ENCODE data around the gene QSOX2.

The QSOX2 gene

GRCh38 chr9:136251264-136252115 is 5.9 kb upstream of the QSOX2 start:
- no peak for DNase-seq (ENCODE audit: low read depth)

GRCh38 chr9:136250676-136251075 is 5.1 kb upstream of the QSOX2 start:
- no peak for DNase-seq (ENCODE audit: low read depth)

DNA sequence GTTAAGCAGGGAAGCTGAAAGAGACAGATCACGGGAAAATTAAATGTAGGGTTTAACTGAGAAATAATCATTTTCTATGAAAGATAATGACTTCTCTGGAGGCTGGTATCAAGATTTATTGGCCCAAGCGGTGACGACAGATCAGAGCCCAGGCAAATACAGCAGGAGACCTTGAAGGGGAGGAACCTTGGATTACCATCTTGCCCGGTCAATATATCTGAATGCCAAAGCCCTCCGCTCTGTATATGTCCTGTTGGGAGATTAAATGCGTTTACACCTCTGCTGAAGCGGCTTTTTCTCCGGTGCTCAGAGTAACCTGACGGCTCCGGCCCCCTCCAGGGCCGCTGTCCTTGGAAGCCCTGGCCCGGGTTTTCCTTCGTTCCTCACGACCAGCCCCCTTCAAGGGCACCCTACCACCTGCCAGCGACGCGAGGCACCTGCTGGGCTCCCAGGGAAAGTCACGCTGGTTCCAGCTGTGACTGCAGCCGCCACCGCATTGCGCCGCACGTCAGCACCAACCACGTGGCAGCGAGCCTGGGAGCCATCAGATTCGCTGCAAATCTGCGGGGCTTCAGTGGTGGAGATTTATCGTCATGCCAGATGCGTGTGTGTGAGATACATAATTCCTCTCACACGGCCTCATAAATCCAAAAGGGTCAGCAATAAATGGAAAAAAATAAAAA is 4.4 kb upstream of the QSOX2 start:
- no peak for DNase-seq (ENCODE audit: low read depth)

- no peak for DNase-seq (ENCODE audit: low read depth)
These were observed 3.6 kb upstream of the QSOX2 start for GRCh38 chr9:136248951-136249876.

GRCh38 chr9:136247947-136248637 is 2.5 kb upstream of the QSOX2 start:
- DNase-seq (ENCODE audit: low read depth): no peak

DNA sequence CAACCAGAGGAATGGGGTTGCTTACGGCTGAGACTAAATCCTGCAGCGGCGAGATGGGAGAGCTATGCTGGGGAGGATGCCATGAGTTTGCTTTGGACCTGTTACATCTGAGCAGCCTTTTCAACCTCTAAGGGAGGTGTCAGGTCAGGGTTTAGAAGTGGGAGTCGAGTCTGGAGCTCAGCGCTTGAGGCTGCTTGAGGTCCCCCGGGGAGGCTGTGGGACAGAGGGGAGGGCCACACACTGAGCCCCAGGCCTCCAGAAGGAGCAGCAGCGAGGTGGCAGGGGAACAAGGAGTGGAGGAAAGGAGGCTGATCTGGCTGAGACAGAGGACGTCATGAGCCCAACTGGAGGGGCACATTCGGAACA is 1.9 kb upstream of the QSOX2 start:
- DNase-seq (ENCODE audit: low read depth): no peak

DNA sequence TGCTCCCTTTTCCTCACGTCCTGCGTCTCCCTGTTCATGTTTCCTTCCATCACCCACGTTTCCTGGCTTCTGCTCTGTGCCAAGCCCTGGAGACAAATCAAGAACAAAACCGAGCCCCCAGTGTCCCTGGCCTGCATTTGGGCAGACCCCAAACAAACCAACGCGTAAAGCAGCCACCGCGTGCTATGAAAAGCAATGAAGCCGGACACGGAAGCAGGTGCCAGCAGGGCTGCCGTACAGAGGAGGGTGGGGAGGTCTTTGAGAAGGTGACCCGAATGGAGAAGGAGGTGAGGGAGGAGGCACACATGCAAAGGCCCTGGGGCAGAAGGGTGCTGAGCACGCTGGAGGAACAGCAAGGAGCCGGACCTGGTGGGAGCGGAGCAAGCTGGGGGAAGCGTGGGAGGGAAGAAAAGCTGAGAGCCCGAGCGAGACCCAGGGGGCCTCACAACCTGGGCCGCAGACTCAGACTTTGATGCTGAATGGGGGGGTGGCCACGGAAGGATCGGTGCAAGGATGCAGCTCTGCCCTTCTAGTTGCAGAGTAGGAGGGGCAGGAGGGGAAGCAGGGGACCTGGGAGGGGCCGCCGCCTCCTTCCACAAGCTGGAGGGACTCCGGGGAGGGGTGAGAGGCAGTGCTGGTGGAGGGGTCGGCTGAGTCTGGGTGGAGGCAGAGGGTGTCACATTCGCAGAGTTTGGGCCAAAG is 1.4 kb upstream of the QSOX2 start:
- no peak for DNase-seq (ENCODE audit: low read depth)

- no peak for DNase-seq (ENCODE audit: low read depth)
These were observed 718 bp downstream of the QSOX2 start for GRCh38 chr9:136244969-136245218.

DNA sequence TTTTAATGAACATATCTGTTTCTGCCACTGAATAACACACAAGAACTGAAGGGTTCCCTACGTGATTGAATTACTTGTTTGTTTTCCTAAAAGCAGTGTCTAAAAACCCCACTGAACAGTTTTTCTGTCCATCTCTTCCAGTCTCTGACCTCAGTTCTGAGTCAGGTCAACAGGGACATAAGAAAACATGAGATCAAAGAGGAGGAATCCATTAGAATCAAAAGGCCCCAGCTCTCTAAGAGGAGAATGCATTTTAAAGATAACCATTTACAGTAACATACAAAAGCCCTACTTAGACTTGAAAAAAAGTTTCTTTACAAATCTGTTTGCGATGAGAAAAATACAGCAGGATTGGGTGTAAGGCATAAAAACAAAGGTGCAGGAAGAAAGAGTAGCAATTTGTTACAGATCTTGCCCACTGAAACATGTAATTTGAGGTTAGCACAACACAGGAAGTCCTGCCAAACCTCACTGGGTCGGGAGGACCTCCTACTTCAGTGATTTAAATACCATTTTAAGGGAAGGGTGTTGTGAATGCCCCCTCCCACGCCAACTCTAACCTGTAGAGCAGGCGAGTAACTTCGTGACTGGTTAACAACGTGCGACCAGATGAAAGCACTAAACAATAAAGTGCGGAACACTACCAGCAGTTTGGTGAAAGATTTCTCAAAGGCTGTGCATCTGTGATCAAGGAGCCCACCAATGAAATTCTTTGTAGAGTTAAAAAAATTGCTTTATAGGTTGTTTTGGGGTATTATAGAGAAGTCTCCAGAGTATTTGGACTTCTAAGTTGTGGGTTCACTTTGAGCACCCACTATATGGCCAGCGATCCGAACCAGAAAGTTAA is 1.3 kb downstream of the QSOX2 start:
- DNase-seq (ENCODE audit: low read depth): no peak

DNA sequence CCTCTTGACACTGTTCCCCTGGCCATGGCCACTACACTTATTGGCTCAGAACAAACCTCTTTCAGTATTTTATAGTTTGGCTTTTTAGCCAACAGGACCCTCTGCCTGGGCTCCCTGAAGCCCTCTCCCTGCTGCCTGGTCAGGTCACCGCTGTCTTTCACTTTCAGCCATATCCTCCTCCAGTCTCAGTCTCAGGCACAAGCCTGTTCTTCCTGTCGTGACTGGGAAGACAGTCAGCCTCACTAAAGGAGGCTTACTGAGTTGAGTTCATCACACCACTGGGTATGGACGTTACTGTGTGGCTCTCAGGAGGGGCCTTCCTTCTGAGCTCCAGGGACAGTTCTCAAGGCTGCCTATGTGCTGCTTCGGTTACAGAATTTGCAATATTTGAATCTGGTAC is 2.0 kb downstream of the QSOX2 start:
- no peak for DNase-seq (ENCODE audit: low read depth)

DNA sequence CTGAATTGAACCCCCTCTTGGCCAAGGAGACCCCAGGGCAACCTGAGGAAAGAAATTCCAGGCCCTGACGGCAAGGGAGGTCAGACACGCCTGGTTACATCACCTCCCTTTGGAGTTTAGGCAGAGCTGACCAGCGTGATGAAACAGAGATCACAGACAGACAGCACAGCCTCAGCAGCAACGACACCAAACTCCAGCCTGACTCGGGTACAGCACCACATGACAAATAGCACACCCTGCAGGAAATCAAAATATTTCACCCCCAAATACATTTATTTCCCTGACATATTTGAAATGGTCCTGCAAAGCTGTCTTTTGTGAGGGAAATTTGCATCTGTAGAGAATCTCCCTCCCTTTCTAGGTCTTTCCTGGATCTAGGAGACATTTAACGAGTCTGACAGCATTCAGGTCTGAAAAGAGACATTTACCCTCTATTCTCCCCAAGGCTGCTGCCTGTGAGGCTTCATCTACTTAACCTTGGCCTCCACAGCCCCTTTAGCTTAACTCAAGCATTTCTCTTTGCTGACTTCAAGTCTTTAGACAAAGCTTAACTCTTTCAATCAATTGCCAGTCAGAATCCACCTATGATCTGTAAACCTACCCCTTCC is 2.6 kb downstream of the QSOX2 start:
- no peak for DNase-seq (ENCODE audit: low read depth)

DNA sequence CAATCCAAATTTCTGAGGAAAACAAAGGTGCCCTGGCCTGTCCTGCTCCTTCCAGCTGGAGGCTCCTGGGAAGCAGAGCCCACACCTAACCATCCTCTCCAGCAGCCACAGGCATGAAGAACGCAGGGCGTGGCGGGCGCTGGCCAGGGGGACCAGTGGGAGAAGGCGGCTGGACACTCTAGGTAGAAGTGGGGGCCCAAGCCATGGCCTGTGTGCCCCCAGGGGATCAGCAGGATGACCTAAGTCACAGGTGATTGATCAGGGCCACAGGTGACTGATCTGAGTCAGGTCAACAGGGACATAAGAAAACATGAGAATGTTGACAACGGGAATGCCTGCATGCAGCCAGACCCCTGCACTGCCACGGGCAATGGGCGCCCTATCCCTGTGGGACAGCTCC is 3.4 kb downstream of the QSOX2 start:
- DNase-seq (ENCODE audit: low read depth): no peak

DNA sequence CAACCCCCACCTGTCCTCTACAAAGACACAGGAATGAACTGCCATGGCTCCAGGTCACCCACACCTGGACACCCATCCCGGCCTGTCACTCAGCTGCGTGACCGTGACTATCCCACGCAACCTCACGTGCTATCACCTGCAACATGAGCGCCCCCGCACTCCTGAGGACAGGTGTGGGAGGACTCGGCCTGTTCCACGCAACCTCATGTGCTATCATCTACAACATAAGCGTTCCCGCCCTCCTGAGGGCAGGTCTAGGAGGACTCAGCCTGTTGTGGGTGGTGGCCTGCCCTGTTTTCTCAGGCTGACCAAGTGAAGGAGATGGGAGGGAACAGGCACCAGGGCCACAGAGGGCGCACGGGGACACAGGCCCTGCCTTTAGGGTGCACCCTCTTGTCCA is 4.1 kb downstream of the QSOX2 start:
- no peak for DNase-seq (ENCODE audit: low read depth)

GRCh38 chr9:136240941-136241340 is 4.7 kb downstream of the QSOX2 start:
- no peak for DNase-seq (ENCODE audit: low read depth)

GRCh38 chr9:136239983-136240330 is 5.7 kb downstream of the QSOX2 start:
- no peak for DNase-seq (ENCODE audit: low read depth)

- no peak for DNase-seq (ENCODE audit: low read depth)
These were observed 6.3 kb downstream of the QSOX2 start for GRCh38 chr9:136239135-136239982.

DNA sequence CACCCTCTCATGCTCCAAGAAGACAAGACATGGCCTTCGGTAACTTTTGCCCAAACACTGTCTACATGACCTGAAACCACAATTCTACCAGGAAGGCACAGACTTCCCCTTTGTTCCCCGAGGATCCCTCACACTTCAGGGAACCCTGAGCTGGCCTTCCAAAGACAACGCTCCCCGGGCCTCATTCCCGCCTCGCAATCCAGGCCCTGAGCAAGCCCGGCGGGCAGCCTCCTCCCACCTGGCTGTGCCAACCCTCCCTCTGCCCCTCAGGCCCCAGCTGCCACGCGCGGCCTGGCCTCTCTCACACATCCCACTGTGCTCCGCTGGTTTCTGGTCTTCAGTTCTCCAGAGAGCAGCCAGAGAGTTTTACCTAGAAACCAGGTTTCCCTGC is 7.3 kb downstream of the QSOX2 start:
- DNase-seq (ENCODE audit: low read depth): no peak

DNA sequence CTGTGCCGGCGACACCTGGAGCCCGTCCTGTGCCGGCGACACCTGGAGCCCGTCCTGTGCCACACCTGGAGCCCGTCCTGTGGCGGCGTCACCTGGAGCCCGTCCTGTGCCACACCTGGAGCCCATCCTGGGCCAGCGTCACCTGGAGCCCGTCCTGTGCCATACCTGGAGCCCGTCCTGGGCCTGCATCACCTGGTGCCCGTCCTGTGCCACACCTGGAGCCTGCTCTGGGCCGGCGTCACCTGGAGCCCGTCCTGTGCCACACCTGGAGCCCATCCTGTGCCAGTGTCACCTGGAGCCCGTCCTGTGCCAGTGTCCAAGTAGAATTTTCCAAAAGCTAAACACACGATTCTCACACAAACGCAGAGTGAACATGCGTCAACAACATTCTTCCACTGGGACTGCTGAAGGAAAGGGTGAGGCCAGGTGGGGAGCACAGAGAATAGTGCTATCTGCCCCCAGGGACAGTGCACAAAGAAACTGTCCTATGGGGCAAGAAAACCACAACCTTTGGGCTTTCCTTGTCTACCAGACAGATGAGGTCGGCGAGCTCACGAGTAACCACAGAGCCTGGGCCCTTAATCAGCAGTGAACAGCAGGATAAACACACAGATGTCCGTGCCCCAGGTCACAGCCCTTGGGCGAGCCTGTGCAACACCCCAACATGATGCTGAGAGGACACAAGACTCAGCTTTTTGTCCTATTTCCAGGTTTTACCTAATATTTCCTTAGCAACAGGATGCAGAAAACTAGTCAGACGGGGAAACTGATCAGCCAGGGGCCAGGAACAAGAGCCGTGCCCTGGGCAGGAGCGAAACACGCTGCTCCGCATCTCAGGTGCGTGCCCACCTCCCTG is 7.9 kb downstream of the QSOX2 start:
- DNase-seq (ENCODE audit: low read depth): no peak

All from GM04504 (cell line).